GM06990 (cell line): ENCODE results near the gene PCBP3.
A peak's percentile ranks its signal among the peaks of the same experiment; 100 is the strongest.
"Not testable (repeated sequence)": the region's sequence is repeated elsewhere in the genome, so short reads cannot be mapped to it uniquely, and the experiment has no call there.

ENCODE experiments used
- DNase-seq: peaks from one replicate; pipeline ENCODE4 v3.0.0-alpha.2; 2011; ENCODE audit not compliant: insufficient read length; ENCODE audit errors: extremely low read depth
- H3K27me3 ChIP-seq: replicated peaks from 2 replicates; pipeline ENCODE4 v1.6.0; 2011; ENCODE audit warnings: low read length; ENCODE audit not compliant: control insufficient read depth, insufficient read depth
- H3K36me3 ChIP-seq: 2 replicates; pipeline ENCODE4 v1.5.1; 2011; ENCODE audit warnings: low read length; ENCODE audit not compliant: control insufficient read depth, insufficient read depth
- H3K4me3 ChIP-seq: replicated peaks from 2 replicates; pipeline ENCODE4 v1.5.1; 2011; ENCODE audit warnings: low read depth, mild to moderate bottlenecking, control low read depth, low read length
- CTCF ChIP-seq: IDR thresholded peaks from 2 replicates; pipeline ENCODE4 v1.5.1; 2011; ENCODE audit warnings: low read length, control low read depth, mild to moderate bottlenecking, inconsistent platforms; ENCODE audit not compliant: insufficient read depth, poor library complexity, severe bottlenecking

Gene PCBP3

GRCh38 chr21:45847870-45848269, 204.3 kb downstream of the PCBP3 start:
- no peak for DNase-seq
- peak; percentile 16 for TF ChIP-seq CTCF
- H3K36me3 ChIP-seq = no peaks in the 10 kb centered on the region
- no peak overlapping the region for H3K4me3 ChIP-seq
- no peaks in the 10 kb centered on the region; the same call in 1 of the 2 replicates for H3K27me3 ChIP-seq

GRCh38 chr21:45848331-45848730, 204.8 kb downstream of the PCBP3 start:
- no peak for DNase-seq
- Histone ChIP-seq H3K36me3 (no peaks in the 10 kb centered on the region), H3K4me3 (no peak overlapping the region), H3K27me3 (no peaks in the 10 kb centered on the region; the same call in 1 of the 2 replicates)
- no peak for TF ChIP-seq CTCF

GRCh38 chr21:45848805-45849204, 205.3 kb downstream of the PCBP3 start:
- Histone ChIP-seq H3K4me3 (no peak overlapping the region), H3K36me3 (no peaks in the 10 kb centered on the region), H3K27me3 (no peaks in the 10 kb centered on the region; the same call in 1 of the 2 replicates)
- no peak for DNase-seq
- no peak for TF ChIP-seq CTCF

GRCh38 chr21:45849651-45850050, 206.1 kb downstream of the PCBP3 start:
- Histone ChIP-seq H3K27me3 (no peaks in the 10 kb centered on the region), H3K4me3 (no peak overlapping the region), H3K36me3 (no peaks in the 10 kb centered on the region)
- DNase-seq = no peak
- no peak for TF ChIP-seq CTCF

- Histone ChIP-seq H3K27me3 (no peaks in the 10 kb centered on the region), H3K4me3 (no peak overlapping the region), H3K36me3 (no peaks in the 10 kb centered on the region)
- TF ChIP-seq CTCF = no peak
- no peak for DNase-seq
These were observed 206.7 kb downstream of the PCBP3 start for GRCh38 chr21:45850181-45850580.

GRCh38 chr21:45852386-45852785, 208.9 kb downstream of the PCBP3 start:
- DNase-seq, H3K4me3 ChIP-seq, H3K36me3 ChIP-seq, H3K27me3 ChIP-seq: not testable (repeated sequence)
